DMS114 treated with DMSO at 0.1 percent for 48 hours (cell line): ENCODE results near the gene ZBTB39.
"Not testable (repeated sequence)": the region's sequence is repeated elsewhere in the genome, so short reads cannot be mapped to it uniquely, and the experiment has no call there.

Source experiments
- DNase-seq: peaks from one replicate; lab custom pipeline; 2025; ENCODE audit not compliant: unreplicated experiment; lab: John Stamatoyannopoulos, UW

ZBTB39 gene

DNA sequence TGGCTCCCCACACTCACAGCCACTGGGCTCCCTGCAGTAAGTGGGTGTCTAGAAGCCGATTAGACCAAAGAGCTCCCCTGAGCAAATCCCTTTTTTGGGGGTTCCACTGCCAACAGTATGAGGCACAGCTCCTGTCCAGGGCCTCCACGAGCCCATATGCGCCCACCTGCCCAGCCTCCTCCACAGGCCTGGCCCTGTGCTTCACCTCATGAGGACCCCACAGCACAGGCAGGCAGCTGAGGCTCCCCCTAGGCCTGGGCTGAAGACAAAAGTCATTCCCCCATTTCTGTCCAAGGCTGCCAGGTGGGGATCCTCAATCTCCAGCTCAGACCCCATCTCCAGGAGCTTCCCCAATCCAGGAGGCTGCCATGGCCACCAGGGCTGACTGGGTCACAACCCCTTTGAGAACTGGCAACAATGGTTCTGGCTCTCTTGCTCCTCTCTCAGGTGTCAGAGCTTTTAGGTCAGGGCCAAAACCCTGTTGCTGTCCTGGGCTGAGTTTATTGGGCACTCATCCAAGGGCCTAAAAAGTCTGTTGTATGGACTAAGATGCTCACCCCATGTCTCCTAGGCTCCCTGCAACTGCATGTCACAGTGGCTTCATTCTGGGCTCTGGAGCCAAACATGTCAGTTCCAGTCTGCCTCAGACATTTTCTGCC lies 23.6 kb downstream of the ZBTB39 start:
- DNase-seq, result not testable (repeated sequence)

DNA sequence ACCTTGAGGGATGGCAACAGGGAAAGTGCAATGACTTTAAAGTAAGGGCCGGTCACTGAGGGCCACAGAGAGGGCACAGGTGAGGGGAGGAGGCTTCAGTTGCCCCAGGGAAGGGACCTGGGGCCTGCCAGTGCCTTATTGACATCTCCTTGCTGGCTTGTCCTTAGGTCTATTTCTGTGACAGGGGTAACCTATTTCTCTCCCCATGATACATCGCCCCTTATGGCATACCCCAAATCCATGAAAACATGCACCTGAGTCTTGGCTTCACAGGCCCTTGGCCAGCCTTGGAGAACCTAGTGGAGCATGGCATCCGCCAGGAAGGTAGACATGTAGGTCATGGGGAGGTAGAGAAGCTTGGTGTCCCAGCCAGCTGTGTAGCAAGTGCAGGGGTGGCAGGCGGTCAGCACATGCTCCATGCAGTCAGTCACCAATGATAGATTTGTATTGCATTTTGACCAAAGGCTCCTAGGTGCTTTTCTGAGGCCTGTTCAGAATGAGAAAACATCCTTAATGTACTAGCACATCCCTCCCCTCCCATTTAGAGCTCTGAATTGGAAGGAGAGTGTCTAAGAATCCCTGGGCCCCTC lies 25.3 kb downstream of the ZBTB39 start:
- DNase-seq, result no peak

DNA sequence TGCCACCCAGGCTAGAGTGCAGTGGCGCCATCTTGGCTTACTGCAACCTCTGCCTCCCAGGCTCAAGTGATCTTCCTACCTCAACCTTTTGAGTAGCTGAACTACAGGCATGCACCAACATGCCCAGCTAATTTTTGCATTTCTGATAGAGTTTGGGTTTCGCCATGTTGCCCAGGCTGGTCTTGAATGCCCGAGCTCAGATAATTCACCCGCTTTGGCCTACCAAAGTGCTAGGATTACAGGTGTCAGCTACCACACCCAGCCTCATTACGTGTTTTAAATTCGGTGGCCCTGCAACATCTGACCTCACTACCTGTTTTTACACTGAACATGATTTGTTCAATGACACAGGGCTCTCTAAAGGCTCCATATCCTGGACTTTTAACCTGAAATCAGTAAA lies 26.1 kb downstream of the ZBTB39 start:
- DNase-seq, result no peak

DNA sequence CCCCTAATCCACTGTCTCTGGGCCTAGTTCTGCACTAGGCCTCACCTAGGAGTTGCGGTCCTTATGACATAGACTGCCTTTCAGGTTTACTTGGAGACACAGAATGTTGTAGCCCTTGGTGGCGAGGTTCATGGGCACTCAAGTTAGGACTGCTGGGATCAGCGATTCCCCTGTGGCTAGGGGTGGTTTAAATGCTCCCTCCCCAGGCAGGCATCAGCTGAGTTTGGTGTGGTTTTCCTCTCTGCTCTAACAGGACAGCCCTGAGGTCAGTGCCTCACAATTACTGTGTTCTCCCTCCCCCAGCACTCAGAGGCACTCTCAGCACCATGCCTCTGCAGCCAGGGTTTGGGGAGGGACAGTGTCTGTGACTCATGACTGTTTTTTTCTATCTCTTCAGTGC lies 26.7 kb downstream of the ZBTB39 start:
- no peak for DNase-seq

DNA sequence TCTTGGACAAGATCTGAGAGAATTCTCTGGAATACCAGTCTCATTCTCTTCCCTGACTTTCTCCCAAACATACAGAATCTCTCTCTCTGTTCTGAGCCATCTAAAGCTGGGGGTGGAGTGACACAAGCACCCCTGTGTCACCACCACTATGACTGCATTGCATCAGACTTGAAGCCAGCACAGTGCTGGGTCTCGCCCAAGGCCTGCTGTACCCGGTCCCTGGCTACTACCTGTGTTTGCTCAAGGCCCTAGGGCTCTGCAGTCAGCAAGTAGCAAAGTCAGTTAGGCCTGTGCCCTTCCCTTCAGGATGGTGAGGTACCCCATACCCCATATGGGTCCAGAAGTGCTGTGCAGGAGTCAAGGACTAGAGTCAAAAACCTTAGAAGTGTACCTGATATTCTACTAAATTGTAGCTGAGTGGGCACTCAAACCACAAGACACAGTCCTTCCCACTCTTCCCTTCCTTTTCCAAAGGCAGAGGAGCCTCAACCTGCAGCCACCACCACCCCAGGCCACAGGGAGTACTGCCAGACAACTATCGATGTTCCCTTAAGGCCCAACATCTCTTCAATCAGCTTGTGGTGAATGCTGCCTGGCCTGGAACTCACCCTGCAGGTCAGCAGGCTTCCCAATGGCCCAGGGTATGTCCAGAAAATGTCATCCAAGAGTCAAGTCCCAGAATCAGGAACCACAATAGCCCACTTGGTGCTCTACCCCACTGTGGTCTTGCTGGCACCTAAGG lies 27.8 kb downstream of the ZBTB39 start:
- no peak for DNase-seq

DNA sequence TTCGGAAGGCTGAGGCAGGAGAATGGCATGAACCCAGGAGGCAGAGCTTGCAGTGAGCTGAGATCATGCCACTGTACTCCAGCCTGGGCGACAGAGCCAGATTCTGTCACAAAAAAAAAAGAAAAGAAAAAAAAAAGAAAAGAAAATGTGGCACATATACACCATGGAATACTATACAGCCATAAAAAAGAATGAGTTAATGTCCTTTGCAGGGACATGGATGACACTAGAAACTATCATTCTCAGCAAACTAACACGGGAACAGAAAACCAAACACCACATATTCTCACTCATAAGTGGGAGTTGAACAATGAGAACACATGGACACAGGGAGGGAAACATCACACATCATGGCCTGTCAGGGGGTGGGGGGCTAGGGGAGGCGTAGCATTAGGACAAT lies 29.0 kb downstream of the ZBTB39 start:
- not testable (repeated sequence) for DNase-seq

DNA sequence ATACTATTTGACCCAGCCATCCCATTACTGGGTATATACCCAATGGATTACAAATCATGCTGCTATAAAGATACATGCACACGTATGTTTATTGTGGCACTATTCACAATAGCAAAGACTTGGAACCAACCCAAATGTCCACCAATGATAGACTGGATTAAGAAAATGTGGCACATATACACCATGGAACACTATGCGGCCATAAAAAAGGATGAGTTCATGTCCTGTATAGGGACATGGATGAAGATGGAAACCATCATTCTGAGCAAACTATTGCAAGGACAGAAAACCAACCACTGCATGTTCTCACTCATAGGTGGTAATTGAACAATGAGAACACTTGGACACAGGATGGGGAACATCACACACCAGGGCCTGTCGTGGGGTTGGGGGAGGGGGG lies 32.1 kb downstream of the ZBTB39 start:
- not testable (repeated sequence) for DNase-seq

DNA sequence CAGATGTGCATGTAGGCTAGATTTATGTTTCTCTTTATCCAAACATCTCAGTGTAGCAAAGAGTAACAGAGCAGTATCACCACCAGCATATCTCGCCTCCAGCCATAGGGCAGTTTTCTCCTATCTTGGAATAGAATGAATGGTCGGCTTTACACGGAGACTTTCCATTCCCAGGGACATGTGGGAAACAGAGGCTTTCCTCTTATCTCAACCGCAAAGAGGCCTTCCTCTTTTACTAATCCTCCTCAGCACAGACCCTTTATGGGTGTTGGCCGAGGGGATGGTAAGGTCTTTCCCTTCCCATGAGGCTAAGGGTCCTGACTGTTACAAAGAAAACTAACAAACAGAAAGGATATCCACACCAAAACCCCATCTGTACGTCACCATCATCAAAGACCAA lies 37.4 kb downstream of the ZBTB39 start:
- DNase-seq, result not testable (repeated sequence)

DNA sequence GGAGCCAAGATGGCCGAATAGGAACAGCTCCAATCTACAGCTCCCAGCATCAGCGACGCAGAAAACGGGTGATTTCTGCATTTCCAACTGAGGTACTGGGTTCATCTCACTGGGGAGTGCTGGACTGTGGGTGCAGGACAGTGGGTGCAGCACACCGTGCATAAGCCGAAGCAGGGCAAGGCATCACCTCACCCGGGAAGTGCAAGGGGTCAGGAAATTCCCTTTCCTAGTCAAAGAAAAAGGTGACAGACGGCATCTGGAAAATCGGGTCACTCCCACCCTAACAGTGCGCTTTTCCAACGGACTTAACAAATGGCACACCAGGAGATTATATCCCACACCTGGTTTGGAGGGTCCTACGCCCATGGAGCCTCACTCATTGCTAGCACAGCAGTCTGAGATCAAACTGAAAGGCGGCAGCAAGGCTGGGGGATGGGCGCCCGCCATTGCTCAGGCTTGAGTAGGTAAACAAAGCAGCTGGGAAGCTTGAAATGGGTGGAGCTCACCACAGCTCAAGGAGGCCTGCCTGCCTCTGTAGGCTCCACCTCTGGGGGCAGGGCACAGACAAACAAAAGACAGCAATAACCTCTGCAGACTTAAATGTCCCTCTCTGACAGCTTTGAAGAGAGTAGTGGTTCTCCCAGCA lies 40.2 kb downstream of the ZBTB39 start:
- not testable (repeated sequence) for DNase-seq

DNA sequence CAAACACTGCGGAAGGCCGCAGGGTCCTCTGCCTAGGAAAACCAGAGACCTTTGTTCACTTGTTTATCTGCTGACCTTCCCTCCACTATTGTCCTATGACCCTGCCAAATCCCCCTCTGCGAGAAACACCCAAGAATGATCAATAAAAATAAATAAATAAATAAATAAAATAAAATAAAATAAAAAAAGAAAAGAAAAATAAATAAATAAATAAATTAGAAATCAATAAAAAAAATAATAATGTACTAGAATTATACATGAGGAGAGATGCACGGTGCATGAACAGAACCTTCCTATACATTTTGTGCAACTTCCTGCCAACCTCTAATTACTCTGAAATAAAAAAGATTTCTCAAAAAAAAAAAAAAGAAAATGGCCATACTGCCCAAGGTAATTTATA lies 41.2 kb downstream of the ZBTB39 start:
- DNase-seq, result not testable (repeated sequence)

DNA sequence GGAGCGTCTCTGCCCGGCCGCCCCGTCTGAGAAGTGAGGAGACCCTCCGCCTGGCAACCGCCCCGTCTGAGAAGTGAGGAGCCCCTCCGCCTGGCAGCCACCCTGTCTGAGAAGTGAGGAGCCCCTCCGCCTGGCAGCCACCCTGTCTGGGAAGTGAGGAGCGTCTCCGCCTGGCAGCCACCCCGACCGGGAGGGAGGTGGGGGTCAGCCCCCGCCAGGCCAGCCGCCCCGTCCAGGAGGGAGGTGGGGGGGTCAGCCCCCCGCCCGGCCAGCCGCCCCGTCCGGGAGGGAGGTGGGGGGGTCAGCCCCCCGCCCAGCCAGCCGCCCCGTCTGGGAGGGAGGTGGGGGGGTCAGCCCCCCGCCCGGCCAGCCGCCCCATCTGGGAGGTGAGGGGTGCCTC lies 42.8 kb downstream of the ZBTB39 start:
- not testable (repeated sequence) for DNase-seq

DNA sequence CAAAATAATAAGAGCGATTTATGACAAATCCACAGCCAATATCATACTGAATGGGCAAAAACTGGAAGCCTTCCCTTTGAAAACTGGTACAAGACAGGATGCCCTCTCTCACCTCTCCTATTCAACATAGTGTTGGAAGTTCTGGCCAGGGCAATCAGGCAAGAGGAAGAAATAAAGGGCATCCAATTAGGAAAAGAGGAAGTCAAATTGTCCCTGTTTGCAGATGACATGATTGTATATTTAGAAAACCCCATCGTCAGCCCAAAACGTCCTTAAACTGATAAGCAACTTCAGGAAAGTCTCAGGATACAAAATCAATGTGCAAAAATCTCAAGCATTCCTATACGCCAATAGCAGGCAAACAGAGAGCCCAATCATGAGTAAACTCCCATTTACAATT lies 44.1 kb downstream of the ZBTB39 start:
- not testable (repeated sequence) for DNase-seq

DNA sequence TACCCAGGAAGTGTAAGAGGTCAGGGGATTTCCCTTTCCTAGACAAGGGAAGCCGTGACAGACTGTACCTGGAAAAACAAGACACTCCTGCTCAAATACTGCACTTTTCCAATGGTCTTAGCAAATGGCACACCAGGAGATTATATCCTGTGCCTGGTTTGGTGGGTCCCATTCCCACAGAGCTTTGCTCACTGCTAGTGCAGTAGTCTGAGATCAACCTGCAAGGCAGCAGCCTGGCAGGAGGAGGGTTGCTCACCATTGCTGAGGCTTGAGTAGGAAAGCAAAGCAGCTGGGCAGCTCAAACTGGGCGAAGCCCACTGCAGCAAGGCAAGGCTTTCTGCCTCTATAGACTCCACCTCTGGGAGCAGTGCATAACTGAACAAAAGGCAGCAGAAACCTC lies 47.9 kb downstream of the ZBTB39 start:
- no peak for DNase-seq

DNA sequence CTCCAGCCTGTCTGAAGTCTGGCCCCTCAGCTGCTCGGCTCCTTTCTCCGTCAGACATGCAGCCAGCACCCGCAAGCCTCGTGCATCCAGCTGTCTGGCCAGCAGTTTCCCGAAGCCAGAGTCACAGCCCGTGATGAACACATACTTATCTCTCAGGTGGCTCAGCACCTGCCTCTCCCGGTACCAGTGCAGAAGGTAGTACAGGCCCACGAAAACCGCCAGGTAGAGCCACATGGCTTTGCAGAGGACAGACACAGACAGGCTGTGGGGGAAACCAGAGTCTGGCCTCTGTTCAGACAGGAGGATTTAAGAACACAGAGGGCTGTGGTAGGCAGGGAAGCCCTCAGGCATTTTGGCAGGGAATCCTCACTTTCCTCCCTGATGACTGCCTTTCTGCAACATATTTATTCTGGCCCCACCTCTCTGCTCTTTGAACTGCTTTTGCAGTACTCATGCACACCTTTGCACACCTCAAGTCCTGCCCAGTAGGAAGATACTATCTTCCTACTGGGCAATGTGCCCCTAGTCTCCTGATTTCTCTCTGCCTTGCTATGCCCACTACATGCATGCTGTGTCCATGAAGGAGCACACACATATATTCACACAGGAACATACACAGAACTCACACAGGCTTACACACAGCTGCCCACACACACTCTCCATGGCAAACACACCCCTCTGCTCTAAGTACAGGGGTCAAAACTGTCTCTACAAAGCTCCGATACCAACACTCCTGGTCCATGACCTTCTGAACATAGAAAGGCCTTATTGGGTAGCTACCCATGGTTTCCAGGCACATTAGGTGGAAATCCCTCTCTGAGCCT lies 48.9 kb downstream of the ZBTB39 start, which contains the start of gene RDH16:
Gene RDH16, minus strand, starts transcription at position 380 of the 824 bp plus-strand sequence. Its CDS starts 146 bp downstream, at position 234.
- no peak for DNase-seq

DNA sequence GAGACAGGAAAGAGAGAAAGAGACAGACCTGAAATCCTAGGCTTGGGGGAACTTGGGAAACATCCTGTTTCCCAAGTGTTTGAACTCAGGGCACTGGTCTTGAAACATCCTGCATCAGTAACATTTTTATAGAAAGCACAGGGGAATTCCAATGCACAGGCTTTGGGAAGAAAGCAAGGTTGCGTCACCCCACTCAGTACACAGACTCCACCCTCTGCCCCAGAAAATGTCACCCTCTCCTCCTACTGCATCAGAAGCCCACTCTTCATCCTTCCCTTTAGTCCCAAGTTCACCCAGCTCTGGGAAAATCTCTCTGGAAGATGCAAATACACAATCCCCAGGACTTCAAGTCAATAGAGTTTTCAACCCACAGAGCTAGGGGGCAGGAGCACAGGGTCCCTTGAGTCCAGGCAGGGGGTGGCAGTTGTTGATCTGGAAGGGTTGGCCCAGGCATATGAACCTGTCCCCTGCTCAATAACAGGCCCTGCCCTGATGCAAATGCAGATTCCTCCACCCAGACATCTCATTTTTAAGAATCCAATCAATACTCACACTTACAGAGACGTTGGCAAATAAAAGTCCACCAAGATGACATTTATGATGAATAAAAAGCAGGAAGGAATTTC lies 50.6 kb downstream of the ZBTB39 start:
- DNase-seq, result no peak

DNA sequence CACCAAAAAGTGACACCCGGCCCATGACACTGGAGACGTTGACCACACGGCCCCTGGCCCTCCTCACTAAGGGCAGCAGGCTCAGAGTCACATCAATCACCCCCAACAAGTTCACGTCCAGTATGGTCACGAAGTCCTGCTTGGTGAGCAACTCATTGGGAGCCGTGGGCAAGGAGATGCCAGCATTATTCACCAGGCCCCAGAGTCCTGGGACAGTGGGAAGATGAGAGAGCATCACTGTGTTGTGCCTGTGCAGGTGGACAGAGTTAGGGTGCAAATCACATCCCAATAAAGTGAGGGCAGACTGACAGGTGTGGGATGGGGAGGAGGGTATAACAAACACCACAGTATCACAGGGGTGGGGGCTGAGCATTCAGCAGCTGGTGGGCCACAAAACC lies 51.4 kb downstream of the ZBTB39 start:
- no peak for DNase-seq

DNA sequence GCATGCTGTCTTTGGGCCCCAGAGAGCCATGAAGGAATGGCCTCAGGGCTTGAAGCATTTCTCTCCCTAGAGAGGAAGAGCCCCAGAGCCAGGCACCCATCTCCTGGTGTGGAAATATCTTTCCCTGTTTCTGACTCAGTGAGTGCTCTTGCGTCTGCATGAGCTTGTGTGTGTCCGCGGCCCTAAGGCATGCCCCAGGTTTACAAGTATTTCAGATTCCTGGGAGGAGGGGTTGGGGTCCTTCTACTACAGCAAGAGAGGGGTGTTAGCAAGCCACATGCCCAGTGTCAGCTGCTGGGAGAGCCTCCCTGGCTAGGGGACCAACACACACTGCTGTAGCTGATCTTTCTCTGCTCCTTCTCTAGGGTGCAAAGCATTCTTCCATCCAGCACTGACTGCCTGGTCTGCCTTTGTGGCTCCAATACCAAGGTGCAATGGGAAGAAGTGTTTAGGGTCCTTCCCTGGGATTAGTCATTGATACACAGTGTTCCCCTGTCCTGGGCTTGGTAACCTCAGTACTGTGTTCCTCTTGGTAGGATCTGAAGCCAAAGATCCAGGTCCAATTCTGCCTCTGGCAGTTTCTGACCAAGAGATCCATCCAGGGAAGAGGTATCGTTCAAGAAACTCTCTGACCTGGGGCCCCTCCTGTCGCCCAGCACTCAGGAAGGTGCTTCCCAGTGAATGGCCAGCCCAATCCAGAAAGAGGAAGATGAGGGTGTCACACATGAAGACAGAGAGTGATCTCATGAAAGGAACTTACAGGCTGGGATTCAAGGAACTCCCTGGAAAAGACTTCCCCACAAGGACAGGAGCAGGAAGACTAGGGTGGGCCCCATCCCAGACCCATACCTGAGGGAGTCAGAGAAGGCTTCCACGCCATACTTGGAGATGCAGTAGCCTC lies 52.0 kb downstream of the ZBTB39 start:
- no peak for DNase-seq

DNA sequence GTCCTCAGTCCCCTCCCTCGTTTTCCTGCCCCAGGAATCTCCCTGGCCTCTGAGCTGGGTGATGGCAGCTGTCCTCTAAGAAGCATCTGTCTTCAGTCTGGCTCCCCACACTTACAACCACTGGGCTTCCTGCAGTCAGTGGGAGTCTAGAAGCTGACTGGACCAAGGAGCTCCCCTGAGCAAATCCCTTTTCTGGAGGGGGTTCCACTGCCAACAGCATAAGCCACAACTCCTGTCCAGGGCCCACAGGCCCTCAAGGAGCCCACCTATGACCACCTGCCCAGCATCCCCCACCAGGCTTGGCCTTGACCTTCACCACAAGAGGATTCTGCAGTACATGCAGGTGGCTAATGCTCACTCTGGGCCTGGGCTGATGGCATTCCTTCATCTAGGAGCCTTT lies 53.0 kb downstream of the ZBTB39 start:
- DNase-seq, result no peak

DNA sequence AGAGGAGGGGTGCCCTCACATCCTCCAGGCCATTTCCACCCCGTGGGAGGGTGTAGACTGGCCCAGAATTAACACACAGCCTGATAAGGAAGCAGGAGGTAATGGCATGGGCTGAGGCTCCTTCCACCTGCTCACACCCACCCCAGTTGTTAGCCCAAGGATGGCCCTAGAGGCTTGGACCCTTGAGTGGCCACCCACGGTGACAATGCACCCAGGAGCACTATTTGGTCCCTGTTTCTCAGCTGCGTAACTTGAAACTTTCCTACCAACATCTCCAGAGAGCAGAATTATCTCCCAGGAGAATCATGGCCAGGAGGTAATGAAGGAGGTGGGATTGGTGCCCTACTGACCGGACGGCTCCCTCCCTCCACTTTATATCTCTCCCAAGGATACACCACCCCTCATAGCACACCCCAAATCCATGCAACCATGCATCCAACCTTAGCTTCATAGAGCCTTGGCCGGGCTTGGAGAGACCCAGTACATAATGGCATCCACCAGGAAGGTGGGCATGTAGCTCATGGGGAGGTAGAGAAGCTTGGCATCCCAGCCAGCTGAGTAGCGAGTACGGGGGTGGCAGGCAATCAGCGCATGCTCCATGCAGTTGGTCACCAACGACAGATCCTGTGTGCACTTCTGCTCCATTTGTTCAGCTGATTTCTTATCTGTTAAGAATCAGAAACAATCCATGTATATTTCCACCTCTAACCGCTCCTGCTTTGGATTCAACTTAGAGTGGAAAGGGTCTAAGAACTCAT lies 54.6 kb downstream of the ZBTB39 start:
- no peak for DNase-seq
